Neural cell (in vitro differentiated cells): ENCODE measurements around the gene ASRGL1. TPM values are rescaled to one million over a fixed set of nuclear protein-coding genes. Genes with fewer than 3 reads are reported as not detected.

Experiments used
- H2AFZ ChIP-seq: fragments of 200-600, 300-800 bp; sonication (generic), shearing (Covaris generic); 2 replicates; pipeline ENCODE4 v1.6.0; 2014; ENCODE audit warnings: low read depth, mild to moderate bottlenecking, antibody characterized with exemption, low read length, moderate library complexity
- H3F3A ChIP-seq: fragments of 200-600 bp; shearing (Covaris generic); 2 replicates; pipeline ENCODE4 v1.6.1; 2016; ENCODE audit warnings: mild to moderate bottlenecking, moderate library complexity, mixed read lengths, antibody characterized with exemption, low read length; ENCODE audit not compliant: insufficient read depth, poor library complexity, severe bottlenecking
- H3K27ac ChIP-seq: fragments of 200-600, 300-800 bp; sonication (generic), shearing (Covaris generic); 2 replicates; pipeline ENCODE4 v1.5.1; 2014; ENCODE audit warnings: mild to moderate bottlenecking, low read length, moderate library complexity
- H3K27me3 ChIP-seq: fragments of 300-800, 200-600 bp; sonication (generic), shearing (Covaris generic); 2 replicates; pipeline ENCODE4 v1.6.0; 2014; ENCODE audit warnings: mild to moderate bottlenecking, low read depth, low read length, moderate library complexity; ENCODE audit not compliant: insufficient read depth
- H3K36me3 ChIP-seq: fragments of 300-800, 200-600 bp; sonication (generic), shearing (Covaris generic); 2 replicates; pipeline ENCODE4 v1.5.1; 2014; ENCODE audit warnings: mild to moderate bottlenecking, antibody characterized with exemption, low read length, moderate library complexity; ENCODE audit not compliant: insufficient read depth
- H3K4me2 ChIP-seq: fragments of 300-800, 200-600 bp; sonication (generic), shearing (Covaris generic); 2 replicates; pipeline ENCODE4 v1.6.0; 2014; ENCODE audit warnings: mild to moderate bottlenecking, low read length
- H3K4me3 ChIP-seq: fragments of 300-800, 200-600 bp; sonication (generic), shearing (Covaris generic); 2 replicates; pipeline ENCODE4 v1.5.1; 2014; ENCODE audit warnings: mild to moderate bottlenecking, low read length, moderate library complexity
- H3K79me2 ChIP-seq: fragments of 200-600 bp; shearing (Covaris generic); replicated peaks from 2 replicates; pipeline ENCODE4 v1.6.0; 2014; ENCODE audit warnings: mild to moderate bottlenecking, low read length, moderate library complexity; ENCODE audit not compliant: insufficient read depth
- H3K9ac ChIP-seq: fragments of 300-800, 200-600 bp; sonication (generic), shearing (Covaris generic); 2 replicates; pipeline ENCODE4 v1.6.1; 2016; ENCODE audit warnings: mild to moderate bottlenecking, low read length, mixed read lengths
- H3K9me2 ChIP-seq: fragments of 200-600 bp; shearing (Covaris generic); 2 replicates; pipeline ENCODE4 v1.6.1; 2016; ENCODE audit warnings: mild to moderate bottlenecking, low read length, mixed read lengths; ENCODE audit not compliant: insufficient read depth
- H3K9me3 ChIP-seq: fragments of 200-600, 300-800 bp; sonication (generic), shearing (Covaris generic); 2 replicates; pipeline ENCODE4 v1.6.1; 2016; ENCODE audit warnings: mild to moderate bottlenecking, mixed run types, low read length, moderate library complexity, mixed read lengths
- H4K20me1 ChIP-seq: fragments of 200-600 bp; shearing (Covaris generic); 2 replicates; pipeline ENCODE4 v1.6.1; 2016; ENCODE audit warnings: mild to moderate bottlenecking, mixed run types; ENCODE audit not compliant: insufficient read depth
- CTCF ChIP-seq: fragments of 450-650 bp; IDR thresholded peaks from 2 replicates; pipeline ENCODE4 v1.5.1; 2014; ENCODE audit warnings: antibody characterized with exemption, mild to moderate bottlenecking, moderate library complexity; ENCODE audit not compliant: poor library complexity, severe bottlenecking
- EP300 ChIP-seq: fragments of 450-650 bp; conservative IDR thresholded peaks from 2 replicates; pipeline ENCODE4 v1.6.1; 2014; ENCODE audit warnings: antibody characterized with exemption, mild to moderate bottlenecking, moderate library complexity; ENCODE audit not compliant: poor library complexity, severe bottlenecking
- EZH2 ChIP-seq: fragments of 200-600, 300-800 bp; shearing (Covaris generic), sonication (generic); IDR thresholded peaks from 2 replicates; pipeline ENCODE4 v1.6.1; 2014; ENCODE audit warnings: antibody characterized with exemption, low read length, borderline replicate concordance, mild to moderate bottlenecking; ENCODE audit not compliant: insufficient read depth, poor library complexity, severe bottlenecking
- MXI1 ChIP-seq: fragments of 450-650 bp; conservative IDR thresholded peaks from 2 replicates; pipeline ENCODE4 v1.6.1; 2014; ENCODE audit warnings: antibody characterized with exemption, mild to moderate bottlenecking; ENCODE audit not compliant: poor library complexity, severe bottlenecking
- POLR2AphosphoS5 ChIP-seq: IDR thresholded peaks from 2 replicates; pipeline ENCODE4 v1.6.1; 2012
- RAD21 ChIP-seq: fragments of 450-650 bp; conservative IDR thresholded peaks from 2 replicates; pipeline ENCODE4 v1.6.1; 2014; ENCODE audit warnings: antibody characterized with exemption, mild to moderate bottlenecking, moderate library complexity
- SMC3 ChIP-seq: fragments of 450-650 bp; conservative IDR thresholded peaks from 2 replicates; pipeline ENCODE4 v1.6.1; 2014; ENCODE audit warnings: antibody characterized with exemption, mild to moderate bottlenecking, moderate library complexity; ENCODE audit not compliant: poor library complexity
- TAF1 ChIP-seq: IDR thresholded peaks from 2 replicates; pipeline ENCODE4 v1.6.1; 2012; ENCODE audit warnings: low read depth
- polyA plus RNA-seq: library from polyadenylated mRNA; depleted of rRNA; stranded (reverse); fragments of >200 nt; gene quantifications from 2 replicates; pipeline ENCODE4 v1.2.3, GENCODE V29; 2014
- TF ChIP-seq, protein P1 (sequence below): IDR thresholded peaks from 2 replicates; pipeline ENCODE4 v1.6.1; 2012; ENCODE audit warnings: borderline replicate concordance

The ASRGL1 gene
- polyA plus RNA-seq, 1 donor from 2014 or later = 129 TPM

- Histone ChIP-seq H3K27ac (no peak overlapping the region), H3K9me2 (no peaks in the 10 kb centered on the region), H3K79me2 (no peaks in the 10 kb centered on the region), H3K9ac (no peak overlapping the region), H3K4me3 (no peak overlapping the region), H2AFZ (no peak overlapping the region), H3K9me3 (no peaks in the 10 kb centered on the region), H3K27me3 (no peaks in the 10 kb centered on the region), H3K4me2 (no peak overlapping the region), H3K36me3 (no peaks in the 10 kb centered on the region), H3F3A (peaks cover 3% of the 10 kb centered on the region), H4K20me1 (no peaks in the 10 kb centered on the region)
- TF ChIP-seq, protein P1, sequence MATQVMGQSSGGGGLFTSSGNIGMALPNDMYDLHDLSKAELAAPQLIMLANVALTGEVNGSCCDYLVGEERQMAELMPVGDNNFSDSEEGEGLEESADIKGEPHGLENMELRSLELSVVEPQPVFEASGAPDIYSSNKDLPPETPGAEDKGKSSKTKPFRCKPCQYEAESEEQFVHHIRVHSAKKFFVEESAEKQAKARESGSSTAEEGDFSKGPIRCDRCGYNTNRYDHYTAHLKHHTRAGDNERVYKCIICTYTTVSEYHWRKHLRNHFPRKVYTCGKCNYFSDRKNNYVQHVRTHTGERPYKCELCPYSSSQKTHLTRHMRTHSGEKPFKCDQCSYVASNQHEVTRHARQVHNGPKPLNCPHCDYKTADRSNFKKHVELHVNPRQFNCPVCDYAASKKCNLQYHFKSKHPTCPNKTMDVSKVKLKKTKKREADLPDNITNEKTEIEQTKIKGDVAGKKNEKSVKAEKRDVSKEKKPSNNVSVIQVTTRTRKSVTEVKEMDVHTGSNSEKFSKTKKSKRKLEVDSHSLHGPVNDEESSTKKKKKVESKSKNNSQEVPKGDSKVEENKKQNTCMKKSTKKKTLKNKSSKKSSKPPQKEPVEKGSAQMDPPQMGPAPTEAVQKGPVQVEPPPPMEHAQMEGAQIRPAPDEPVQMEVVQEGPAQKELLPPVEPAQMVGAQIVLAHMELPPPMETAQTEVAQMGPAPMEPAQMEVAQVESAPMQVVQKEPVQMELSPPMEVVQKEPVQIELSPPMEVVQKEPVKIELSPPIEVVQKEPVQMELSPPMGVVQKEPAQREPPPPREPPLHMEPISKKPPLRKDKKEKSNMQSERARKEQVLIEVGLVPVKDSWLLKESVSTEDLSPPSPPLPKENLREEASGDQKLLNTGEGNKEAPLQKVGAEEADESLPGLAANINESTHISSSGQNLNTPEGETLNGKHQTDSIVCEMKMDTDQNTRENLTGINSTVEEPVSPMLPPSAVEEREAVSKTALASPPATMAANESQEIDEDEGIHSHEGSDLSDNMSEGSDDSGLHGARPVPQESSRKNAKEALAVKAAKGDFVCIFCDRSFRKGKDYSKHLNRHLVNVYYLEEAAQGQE = no peak
- no peak for TF ChIP-seq POLR2AphosphoS5
- TF ChIP-seq CTCF = no peak
- no peak for TF ChIP-seq MXI1
- TF ChIP-seq TAF1 = no peak
- no peak for TF ChIP-seq RAD21
- no peak for TF ChIP-seq EP300
- no peak for TF ChIP-seq EZH2
- TF ChIP-seq SMC3 = no peak
Observed at GRCh38 chr11:62399172-62399877, 62.1 kb downstream of the ASRGL1 start.

GRCh38 chr11:62399878-62400266, 62.6 kb downstream of the ASRGL1 start:
- H3K9ac ChIP-seq = no peak overlapping the region
- no peaks in the 10 kb centered on the region for H3K79me2 ChIP-seq
- no peak overlapping the region for H3K4me2 ChIP-seq
- no peaks in the 10 kb centered on the region for H4K20me1 ChIP-seq
- no peaks in the 10 kb centered on the region for H3K27me3 ChIP-seq
- H3K9me2 ChIP-seq = no peaks in the 10 kb centered on the region
- no peak overlapping the region for H3K4me3 ChIP-seq
- no peak overlapping the region for H2AFZ ChIP-seq
- no peaks in the 10 kb centered on the region for H3K9me3 ChIP-seq
- H3F3A ChIP-seq = no peaks in the 10 kb centered on the region
- no peak for TF ChIP-seq RAD21
- no peak for TF ChIP-seq SMC3
- H3K36me3 ChIP-seq = no peaks in the 10 kb centered on the region
- H3K27ac ChIP-seq = no peak overlapping the region
